Mononuclear cell (primary cell): ENCODE results near the gene SLC6A17. TPM values are rescaled to one million over a fixed set of nuclear protein-coding genes. Genes with fewer than 3 reads are reported as not detected.

ENCODE experiments used
- H3K27me3 ChIP-seq: 2 replicates; pipeline ENCODE4 v1.6.0; 2011; ENCODE audit warnings: low read length, control low read depth; ENCODE audit not compliant: insufficient read depth
- H3K4me1 ChIP-seq: 2 replicates; pipeline ENCODE4 v1.5.1; 2011; ENCODE audit warnings: mild to moderate bottlenecking, low read length, control low read depth; ENCODE audit not compliant: insufficient read depth
- H3K4me3 ChIP-seq: 2 replicates; pipeline ENCODE4 v1.5.1; 2011; ENCODE audit warnings: mild to moderate bottlenecking, low read length, moderate library complexity
- H3K9me3 ChIP-seq: 2 replicates; pipeline ENCODE4 v1.5.1; 2011; ENCODE audit warnings: low read depth, mild to moderate bottlenecking, control low read depth, low read length
- total RNA-seq: library from RNA; depleted of rRNA; stranded (reverse); fragments of >200 nt; gene quantifications from one replicate; pipeline ENCODE4 v1.2.3, GENCODE V29; 2012

The SLC6A17 gene
- total RNA-seq, 1 donor = 0.63 TPM

DNA sequence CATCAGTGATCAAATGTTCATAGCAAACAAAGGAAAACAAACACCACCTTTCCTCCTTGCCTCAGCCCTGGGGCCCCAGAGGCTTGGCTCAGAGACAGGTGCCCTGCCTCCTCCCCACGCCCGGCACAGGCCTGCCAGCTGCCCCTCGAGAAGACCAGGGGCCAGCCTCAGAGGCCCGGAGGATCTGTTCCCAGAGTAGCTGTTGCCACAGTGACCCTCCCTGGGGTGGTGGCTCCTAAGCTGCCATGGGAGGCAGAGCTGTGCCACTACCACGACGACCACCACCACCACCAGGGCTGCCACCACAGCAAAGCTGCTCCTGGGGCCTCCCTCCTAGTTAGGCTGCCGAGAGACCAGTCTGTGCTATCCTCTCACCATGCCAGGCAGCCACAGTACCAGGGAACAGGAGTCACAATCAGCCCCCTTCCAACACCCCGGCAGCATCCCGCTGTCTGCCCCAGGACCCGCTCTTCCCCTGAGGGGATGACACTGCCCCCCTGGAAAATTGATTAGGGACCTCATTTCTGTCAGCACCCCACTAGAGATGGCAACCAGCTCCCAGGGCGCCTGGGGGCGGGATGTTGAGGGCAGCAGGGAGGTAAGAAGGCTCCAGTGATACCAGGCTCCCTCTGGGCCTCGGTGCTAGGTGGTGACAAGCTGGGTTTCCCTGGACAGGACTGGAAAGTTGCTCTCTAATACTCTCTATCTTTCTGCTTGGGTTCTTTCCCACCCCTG is 90.3 kb downstream of the SLC6A17 start:
- no peaks in the 10 kb centered on the region for H3K27me3 ChIP-seq
- H3K4me3 ChIP-seq = no peak overlapping the region
- no peaks in the 10 kb centered on the region for H3K9me3 ChIP-seq
- H3K4me1 ChIP-seq = peaks cover 33% of the 10 kb centered on the region

GRCh38 chr1:110241516-110241915 is 91.2 kb downstream of the SLC6A17 start:
- no peaks in the 10 kb centered on the region for H3K27me3 ChIP-seq
- H3K4me1 ChIP-seq = peaks cover 28% of the 10 kb centered on the region
- H3K4me3 ChIP-seq = no peak overlapping the region
- H3K9me3 ChIP-seq = no peaks in the 10 kb centered on the region

DNA sequence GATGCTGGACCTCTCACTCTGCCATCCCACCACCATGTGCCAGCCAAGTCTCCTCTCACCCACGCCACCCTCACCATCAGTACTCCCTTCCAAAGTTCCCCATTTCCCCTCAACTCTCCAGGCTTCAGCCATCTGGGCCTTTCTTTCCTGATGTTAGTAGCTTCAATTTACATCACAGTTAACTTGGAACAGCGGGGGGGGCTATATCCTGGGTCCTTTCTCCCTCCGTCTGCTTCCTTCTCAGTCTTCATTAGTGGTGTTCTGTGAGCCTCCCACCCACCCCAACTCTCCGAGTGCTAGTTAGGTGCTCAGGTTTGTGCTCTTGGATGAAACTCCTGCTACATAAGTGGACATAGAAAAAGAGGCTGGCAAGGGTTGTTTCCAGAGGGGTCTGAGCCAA is 91.8 kb downstream of the SLC6A17 start:
- Histone ChIP-seq H3K27me3 (no peaks in the 10 kb centered on the region), H3K4me3 (no peak overlapping the region), H3K4me1 (peaks cover 28% of the 10 kb centered on the region), H3K9me3 (no peaks in the 10 kb centered on the region)

DNA sequence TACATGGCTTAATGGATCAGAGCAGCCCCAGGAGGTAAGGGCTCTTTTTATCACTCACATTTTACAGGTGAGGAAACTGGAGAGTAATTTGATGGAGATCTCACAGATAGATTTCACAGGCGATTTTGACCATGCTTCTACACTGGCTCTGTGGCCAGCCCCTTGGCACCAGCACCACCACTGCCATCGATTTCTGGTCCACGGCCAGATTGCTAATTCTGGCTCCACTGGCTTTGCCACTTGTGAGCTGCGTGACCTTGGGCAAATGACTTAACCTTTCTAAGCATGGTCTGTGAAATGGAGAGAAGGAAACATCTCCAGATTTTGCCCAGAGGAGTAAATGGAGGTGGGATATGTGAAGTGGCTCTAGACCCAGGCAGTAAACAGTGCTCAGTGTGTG is 92.4 kb downstream of the SLC6A17 start:
- no peak overlapping the region for H3K4me3 ChIP-seq
- no peaks in the 10 kb centered on the region for H3K27me3 ChIP-seq
- peaks cover 28% of the 10 kb centered on the region for H3K4me1 ChIP-seq
- no peaks in the 10 kb centered on the region for H3K9me3 ChIP-seq

- H3K4me3 ChIP-seq = no peak overlapping the region
- H3K9me3 ChIP-seq = no peaks in the 10 kb centered on the region
- peaks cover 28% of the 10 kb centered on the region for H3K4me1 ChIP-seq
- no peaks in the 10 kb centered on the region for H3K27me3 ChIP-seq
These were observed 92.9 kb downstream of the SLC6A17 start for GRCh38 chr1:110243146-110243545.

DNA sequence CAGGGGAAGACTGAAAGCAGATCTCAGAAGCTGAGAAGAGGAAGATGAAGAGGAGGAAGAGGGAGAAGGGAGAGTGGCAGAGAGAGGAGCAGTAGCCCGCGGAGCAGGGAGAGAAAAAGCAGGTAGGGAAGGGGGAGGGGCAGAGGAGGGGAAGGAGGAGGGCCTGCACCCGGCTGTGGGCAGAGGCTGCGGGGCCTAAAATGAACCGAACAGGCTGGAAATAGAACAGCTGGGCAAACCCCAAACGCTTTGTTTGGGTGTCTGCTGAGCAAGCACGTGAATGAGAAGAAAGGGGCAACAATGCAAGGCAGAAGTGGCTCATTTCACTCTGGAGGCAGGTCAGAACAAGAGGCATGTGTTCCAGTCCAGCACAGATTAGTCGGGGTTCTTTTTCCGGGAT is 93.3 kb downstream of the SLC6A17 start:
- Histone ChIP-seq H3K4me1 (peaks cover 28% of the 10 kb centered on the region), H3K9me3 (no peaks in the 10 kb centered on the region), H3K27me3 (no peaks in the 10 kb centered on the region), H3K4me3 (no peak overlapping the region)

- Histone ChIP-seq H3K4me3 (no peak overlapping the region), H3K9me3 (no peaks in the 10 kb centered on the region), H3K27me3 (no peaks in the 10 kb centered on the region), H3K4me1 (peaks cover 15% of the 10 kb centered on the region)
These were observed 95.8 kb downstream of the SLC6A17 start for GRCh38 chr1:110245876-110246620.

DNA sequence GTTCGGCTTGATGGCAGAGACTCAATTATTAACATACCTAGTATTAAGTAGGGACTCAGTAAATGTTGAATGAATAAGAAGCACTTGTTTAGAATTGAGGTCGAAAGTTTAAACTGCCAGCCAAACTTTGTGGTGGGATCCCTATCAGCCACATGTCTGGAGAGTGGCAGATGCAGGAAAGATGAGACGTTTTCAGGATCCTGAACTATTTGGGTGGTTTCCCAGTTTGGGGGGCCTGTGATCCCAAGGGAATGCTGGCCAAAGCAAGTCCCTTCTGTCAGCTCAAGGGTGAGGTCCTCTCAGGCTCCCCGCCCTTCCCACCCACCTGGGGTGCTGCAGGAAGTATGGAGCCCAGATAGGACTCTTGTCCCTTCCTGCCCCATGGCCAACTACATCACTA is 98.5 kb downstream of the SLC6A17 start:
- Histone ChIP-seq H3K4me3 (no peak overlapping the region), H3K4me1 (peaks cover 12% of the 10 kb centered on the region), H3K27me3 (no peaks in the 10 kb centered on the region), H3K9me3 (no peaks in the 10 kb centered on the region)

- Histone ChIP-seq H3K9me3 (no peaks in the 10 kb centered on the region), H3K4me3 (no peak overlapping the region), H3K27me3 (no peaks in the 10 kb centered on the region), H3K4me1 (peaks cover 7% of the 10 kb centered on the region)
These were observed 99.0 kb downstream of the SLC6A17 start for GRCh38 chr1:110249256-110249655.

GRCh38 chr1:110250008-110250407 is 99.7 kb downstream of the SLC6A17 start:
- Histone ChIP-seq H3K27me3 (no peaks in the 10 kb centered on the region), H3K4me1 (peaks cover 3% of the 10 kb centered on the region)

DNA sequence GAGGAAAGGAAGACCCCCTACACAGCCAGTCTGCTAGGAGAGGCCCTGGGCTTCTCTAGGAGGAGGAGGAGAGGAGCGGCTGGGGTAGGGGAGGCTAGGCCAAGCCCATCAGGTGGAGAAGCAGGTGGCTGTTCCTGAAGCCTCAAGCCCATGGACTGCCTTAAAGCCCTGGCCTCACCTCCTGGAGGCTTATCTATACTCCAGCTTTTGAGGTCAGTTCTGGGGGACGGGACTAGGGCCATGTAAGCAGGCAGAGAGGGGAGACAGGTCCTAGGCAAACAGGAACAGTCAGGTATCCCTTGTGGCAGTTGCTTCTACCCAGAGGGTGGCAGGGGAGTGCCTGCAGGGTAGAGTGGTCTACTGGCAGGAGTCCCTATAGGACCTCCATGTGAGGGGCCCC is 100.5 kb downstream of the SLC6A17 start:
- Histone ChIP-seq H3K9me3 (no peaks in the 10 kb centered on the region), H3K4me1 (peaks cover 3% of the 10 kb centered on the region), H3K27me3 (no peaks in the 10 kb centered on the region), H3K4me3 (no peak overlapping the region)

More at GRCh38 chr1:110250008-110250407, 99.7 kb downstream of the SLC6A17 start:
- no peaks in the 10 kb centered on the region for H3K9me3 ChIP-seq
- no peak overlapping the region for H3K4me3 ChIP-seq

Other genes with a start within 250 kb of the SLC6A17 start
- gene CSF1, start 239.6 kb upstream of the SLC6A17 start, total RNA-seq = 10.2 TPM
- 7.0 TPM for gene AHCYL1, start 165.7 kb upstream of the SLC6A17 start, total RNA-seq
- gene STRIP1, start 115.9 kb upstream of the SLC6A17 start, total RNA-seq = 49.3 TPM
- not detected for gene ALX3, start 79.8 kb upstream of the SLC6A17 start, total RNA-seq
- gene UBL4B, start 38.1 kb upstream of the SLC6A17 start, total RNA-seq = not detected
- gene KCNC4, start 59.8 kb downstream of the SLC6A17 start, total RNA-seq = 2.8 TPM
- 66.4 TPM for gene RBM15, start 188.9 kb downstream of the SLC6A17 start, total RNA-seq
- not detected for gene SLC16A4, start 240.5 kb downstream of the SLC6A17 start, total RNA-seq